Kidney glomerular epithelial cell (primary cell): Measurements from ENCODE around the gene CMTM5.
"Not testable (repeated sequence)": the region's sequence is repeated elsewhere in the genome, so short reads cannot be mapped to it uniquely, and the experiment has no call there.

ENCODE experiments used
- DNase-seq: peaks from one replicate; lab custom pipeline; 2025; lab: John Stamatoyannopoulos, UW

The CMTM5 gene

GRCh38 chr14:23414906-23415820 is 38.3 kb downstream of the CMTM5 start:
- no peak for DNase-seq

DNA sequence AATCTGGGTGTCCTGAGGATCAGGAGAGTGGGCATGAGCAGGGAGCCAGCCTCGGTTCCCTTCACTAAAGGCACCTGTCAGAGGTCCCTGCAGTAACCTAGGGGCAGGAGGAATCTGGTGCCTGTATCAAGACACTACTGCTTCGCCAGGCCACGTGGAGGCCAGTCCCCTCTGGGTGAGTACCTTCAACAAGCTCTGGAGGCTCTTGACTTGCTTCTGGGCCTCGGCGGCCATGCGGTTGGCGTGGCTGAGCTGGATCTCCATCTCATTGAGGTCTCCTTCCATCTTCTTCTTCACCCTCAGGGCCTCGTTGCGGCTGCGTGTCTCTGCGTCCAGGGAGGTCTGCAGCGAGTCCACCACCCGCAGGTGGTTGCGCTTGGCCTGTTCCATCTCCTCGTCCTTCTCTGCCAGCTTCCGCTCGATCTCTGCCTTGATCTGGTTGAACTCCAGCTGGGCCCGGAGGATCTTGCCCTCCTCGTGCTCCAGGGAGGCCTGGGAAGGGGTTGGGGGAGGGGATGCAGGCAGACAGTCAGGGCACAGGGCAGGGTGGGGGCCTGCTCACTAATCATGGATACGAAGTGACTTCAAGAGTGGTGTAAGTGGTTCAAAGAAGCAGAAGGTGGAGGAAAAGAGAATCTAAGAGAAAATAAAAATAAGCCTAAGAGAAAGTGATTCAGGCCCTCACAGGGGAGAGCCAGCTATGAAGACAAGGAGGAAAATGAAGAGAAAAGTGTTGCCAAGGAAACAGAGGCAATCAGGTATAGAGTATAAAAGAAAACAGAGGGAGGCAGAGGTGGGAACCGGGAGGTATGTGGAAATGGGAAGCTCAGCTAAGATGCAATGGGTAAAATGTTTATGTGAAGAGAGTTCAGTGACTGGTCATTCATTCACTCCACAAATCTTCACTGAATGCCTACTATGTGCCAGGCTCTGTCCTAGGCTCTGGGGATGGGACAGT is 39.3 kb downstream of the CMTM5 start:
- no peak for DNase-seq

DNA sequence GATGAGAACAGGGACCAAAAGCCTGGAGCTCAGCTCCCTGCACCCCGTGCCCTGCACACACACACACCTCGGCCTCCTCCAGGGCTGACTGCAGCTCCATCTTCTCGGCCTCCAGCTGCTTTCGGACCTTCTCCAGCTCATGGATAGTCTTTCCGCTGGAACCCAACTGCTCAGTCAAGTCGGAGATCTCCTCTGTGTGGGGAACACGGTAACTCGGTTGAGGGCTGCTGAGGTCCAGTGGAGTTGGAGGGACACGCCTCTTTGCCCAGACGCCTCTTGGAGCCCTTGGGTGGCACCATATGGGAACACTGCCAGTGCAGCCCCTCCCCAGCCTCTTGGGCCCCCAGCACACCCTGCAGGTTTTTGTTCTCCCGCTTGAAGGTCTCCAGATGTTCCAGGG is 40.0 kb downstream of the CMTM5 start:
- no peak for DNase-seq

GRCh38 chr14:23417269-23417668 is 40.4 kb downstream of the CMTM5 start:
- not testable (repeated sequence) for DNase-seq

DNA sequence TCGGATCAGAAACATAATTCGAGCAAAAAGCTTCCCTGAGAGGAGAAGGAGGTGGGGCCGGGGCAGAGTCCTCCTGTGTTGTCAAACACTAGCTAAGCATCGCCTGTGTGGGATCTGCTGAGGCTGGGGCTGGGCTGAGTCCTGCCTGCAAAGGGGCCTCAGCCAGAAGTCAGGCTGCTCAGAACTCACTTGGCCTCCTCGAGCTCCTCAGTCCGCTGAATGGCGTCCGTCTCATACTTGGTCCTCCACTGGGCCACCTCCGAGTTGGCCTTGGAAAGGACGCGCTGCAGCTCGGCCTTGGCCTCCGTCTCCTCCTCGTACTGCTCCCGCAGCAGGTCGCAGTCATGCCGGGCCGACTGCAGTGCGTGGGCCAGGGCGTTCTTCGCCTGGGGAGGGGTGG is 41.2 kb downstream of the CMTM5 start:
- no peak for DNase-seq

GRCh38 chr14:23419646-23420045 is 42.8 kb downstream of the CMTM5 start:
- DNase-seq, result not testable (repeated sequence)

DNA sequence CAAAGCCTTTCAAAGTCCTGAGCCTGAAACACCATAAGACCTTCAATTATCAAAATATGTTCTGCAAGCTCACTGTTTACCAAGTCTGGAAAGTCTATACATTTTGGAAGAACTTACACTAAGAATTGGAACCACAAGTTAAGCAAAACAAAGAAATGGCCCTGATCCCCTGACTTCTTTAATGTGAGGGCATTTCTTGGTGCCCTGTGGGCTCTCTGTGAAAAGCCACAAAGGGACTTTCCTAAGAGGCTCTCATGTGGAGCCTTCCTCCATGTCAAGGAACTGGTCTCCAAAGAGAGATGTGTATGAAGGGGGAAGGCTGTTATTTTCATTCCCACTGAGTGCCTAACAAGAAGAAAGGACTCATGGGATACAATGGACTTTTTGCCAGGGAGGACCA is 44.7 kb downstream of the CMTM5 start:
- no peak for DNase-seq

- no peak for DNase-seq
Observed at GRCh38 chr14:23423657-23424056, 46.8 kb downstream of the CMTM5 start.

DNA sequence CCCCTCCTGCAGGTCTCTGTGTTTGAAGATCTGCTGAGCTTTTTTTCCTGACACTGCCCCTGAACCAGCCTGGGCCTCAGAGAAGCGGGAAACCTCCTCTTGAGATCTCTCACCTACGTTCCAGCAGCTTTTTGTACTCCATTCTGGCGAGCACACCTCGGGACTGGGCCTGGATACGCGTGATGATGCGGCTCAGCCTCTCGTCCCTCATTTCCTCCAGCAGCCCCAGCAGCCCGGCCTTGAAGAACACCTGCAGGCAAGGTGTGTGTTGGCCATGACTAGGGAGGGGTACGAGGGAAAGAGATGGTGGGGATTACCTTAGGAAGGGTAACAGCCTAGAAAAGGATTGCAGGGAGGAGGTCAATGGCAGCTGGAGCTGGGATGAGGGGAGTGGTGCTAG is 48.3 kb downstream of the CMTM5 start:
- DNase-seq, result no peak

DNA sequence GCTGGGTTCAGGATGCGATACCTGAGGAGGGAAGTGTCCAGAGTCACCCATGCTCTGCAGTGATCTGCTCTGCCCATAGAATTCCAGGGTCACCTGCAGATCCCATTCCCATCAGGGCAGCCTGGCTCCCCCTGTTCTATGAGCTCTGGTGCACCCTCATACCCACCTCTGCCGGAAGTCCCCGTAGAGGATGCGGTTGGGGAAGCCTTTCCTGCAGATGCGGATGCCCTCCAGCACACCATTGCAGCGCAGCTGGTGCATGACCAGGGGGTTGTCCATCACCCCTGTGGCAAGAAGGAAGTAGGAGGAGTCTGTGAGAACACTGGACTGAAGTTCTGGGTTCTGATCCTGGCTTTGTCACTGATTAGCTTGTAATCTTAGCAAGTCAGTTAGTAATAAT is 49.0 kb downstream of the CMTM5 start:
- not testable (repeated sequence) for DNase-seq

DNA sequence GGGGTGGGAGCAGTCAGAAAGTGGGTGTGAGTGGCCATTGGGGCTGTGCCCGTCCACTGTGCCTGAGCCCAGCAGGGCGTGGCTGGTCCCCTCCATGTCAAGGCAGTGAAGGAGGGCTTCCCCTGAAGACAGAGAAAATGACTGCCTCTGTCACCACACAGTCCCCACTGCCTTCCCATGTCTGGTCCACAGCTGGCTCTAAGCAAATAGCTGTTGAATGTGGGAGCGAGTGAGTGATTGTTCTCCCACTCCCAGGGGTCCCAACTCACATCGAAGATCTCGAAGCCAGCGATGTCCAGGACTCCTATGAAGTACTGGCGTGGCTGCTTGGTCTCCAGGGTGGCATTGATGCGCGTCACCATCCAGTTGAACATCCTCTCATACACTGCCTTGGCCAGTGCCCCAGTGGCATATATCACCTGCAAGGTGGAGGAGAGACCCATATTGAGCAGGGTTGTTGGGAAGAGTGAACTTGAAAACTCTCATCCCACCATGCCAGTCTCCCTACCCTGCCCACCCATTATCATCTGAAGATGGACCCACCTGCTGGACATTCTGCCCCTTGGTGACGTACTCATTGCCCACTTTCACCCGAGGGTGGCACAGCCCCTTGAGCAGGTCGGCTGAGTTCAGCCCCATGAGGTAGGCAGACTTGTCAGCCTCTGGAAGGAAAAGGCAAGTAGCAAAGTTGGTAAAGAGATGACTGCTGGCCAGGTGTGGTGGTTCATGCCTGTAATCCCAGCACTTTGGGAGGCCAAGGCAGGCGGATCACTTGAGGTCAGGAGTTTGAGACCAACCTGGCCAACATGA is 52.0 kb downstream of the CMTM5 start:
- no peak for DNase-seq
